SKM-1 treated with dmso at 0.1 percent for 144 hours (cell line): ENCODE measurements around the gene MICB.

Experiments used
- DNase-seq: peaks from one replicate; lab custom pipeline; 2025; ENCODE audit not compliant: unreplicated experiment; lab: John Stamatoyannopoulos, UW

MICB gene

GRCh38 chr6:31535538-31536324 is 37.8 kb downstream of the MICB start:
- no peak for DNase-seq

DNA sequence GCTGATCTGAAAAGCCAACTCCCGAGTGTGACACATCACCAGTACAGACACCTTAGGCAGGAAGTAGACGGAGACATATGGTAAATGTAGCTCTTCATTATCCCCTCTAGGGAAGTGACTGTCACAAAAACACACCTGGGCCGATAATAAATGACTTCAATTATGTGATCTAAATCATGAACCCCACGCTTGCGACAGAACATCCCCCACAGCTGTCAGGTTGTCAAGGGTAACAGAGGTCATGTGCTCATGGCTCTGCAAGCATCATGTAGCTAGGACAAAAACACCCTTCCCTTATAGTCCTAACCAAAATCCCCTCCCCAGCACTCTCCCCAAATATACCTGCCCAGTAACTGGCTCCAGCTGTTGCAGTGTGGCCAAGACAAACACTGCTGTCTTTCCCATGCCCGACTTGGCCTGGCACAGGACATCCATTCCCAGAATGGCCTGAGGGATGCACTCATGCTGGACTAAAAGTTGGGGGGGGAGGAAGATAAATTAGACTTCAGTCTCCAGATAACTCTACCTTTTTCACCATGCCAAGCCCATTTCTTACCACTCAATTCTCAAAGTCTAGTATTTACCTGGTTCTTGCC is 41.0 kb downstream of the MICB start:
- DNase-seq: no peak

- no peak for DNase-seq
Observed at GRCh38 chr6:31540640-31541039, 42.7 kb downstream of the MICB start.

DNA sequence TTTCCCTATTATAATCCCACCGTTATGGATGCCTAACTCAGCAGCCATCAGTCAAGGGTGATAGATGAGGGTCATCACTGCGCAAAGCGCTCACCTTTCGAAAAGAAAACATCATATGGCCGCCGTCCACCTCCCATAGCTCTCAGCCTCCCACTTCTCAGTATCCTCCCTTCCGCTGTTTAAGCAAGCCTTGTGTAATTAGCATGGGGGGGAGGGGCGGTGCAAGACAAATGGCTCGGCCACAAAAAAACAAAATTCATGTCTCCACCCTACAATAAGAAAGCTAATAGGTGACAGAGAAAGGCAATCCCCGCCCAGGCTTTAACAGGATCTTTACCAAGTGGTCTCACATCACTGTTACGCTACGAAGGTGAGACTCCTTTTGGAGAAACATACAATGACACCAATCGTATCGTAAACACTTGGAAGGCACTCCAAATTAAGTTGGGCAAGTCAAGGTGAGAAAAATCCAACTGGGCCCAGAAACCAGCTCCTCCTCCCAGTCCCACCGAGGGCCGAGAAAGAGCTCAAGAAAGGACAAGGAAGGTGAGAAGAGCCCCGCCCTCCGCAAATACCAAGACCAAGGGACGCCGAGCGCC is 43.2 kb downstream of the MICB start:
- peak; percentile 60 for DNase-seq

DNA sequence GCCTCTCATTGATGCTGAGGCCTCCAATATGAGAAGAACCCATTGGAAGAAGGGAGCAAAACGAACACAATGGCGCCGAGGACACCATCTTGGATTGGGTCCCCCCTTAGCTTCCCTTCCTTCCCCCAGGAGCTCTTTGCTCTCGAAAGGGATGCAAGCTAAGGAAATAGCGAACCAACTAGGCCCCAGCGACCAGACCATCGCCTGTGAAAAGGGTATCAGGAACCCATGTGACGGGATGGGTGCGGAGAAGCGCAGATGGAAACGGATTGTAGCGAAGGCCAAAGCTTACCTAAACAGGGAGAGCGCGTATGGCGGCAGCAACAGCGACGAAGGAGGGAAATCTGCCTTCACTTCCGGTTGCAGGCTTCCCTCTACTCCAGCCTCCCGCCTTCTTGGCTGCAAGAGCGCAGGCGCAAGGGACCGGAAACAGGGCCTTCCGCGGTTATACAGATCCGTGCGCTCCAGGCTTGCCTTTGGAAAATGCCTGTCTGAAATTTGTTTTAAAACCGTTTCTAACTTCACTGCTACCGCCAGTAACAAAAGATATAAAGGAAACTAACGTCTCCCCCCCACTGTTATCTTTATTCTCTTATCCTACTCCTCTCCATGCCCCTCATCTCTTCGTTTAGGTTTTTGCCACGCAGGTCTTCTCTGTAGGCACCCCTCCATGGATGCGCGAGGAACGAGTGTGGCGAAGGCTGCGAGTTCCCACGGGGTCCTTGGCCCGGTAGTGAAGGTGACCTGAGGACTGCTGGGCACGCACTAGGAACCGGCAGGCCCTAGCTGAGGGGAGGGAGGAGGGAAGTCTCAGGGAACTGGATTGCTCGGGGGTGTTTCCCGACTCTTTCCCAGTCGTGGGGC is 43.9 kb downstream of the MICB start, which contains the start of gene DDX39B:
TSS of gene DDX39B (minus strand) at position 346 of the 864 bp plus-strand sequence. CDS start 1,471 bp downstream, outside the sequence.
- DNase-seq: peak; percentile 94

DNA sequence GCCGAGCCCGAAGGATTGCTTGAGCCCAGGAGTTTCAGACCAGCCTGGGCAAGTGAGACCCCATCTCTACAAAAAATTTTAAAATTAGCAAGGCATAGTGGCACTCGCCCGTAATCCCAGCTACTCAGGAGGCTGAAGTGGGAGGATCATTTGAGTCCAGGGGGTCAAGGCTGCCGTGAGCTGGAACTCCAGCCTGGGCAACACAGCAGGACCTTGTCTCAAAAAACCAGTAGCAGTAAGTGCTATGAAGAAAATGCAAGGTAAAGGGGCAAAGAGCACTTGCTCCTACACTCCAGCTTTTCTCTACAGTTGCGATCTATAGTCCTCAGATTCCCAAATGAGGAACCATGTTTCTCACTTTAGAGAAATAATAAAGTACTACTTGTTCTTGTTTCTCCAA is 45.7 kb downstream of the MICB start:
- no peak for DNase-seq

GRCh38 chr6:31544676-31545075 is 46.7 kb downstream of the MICB start:
- DNase-seq: no peak

DNA sequence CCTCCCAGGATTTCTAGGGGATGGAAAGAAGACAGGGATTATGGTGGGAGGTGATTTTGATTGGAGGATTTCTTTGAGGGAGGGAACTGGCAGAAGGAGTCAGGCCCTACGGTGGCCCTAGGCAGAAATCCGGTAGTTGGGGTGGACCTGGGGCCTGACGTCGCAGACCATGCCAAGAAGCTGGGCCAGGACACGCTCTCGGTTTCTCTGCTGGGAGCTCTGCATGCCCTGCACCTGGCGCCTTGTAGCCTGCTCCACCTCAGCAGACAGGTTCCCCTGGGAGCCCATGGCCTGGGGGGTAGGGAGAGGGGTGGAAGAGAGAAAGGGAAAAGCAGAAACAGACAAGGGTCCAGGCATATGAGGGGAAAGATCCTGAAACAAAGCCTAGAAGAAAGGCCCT is 47.3 kb downstream of the MICB start:
- no peak for DNase-seq

DNA sequence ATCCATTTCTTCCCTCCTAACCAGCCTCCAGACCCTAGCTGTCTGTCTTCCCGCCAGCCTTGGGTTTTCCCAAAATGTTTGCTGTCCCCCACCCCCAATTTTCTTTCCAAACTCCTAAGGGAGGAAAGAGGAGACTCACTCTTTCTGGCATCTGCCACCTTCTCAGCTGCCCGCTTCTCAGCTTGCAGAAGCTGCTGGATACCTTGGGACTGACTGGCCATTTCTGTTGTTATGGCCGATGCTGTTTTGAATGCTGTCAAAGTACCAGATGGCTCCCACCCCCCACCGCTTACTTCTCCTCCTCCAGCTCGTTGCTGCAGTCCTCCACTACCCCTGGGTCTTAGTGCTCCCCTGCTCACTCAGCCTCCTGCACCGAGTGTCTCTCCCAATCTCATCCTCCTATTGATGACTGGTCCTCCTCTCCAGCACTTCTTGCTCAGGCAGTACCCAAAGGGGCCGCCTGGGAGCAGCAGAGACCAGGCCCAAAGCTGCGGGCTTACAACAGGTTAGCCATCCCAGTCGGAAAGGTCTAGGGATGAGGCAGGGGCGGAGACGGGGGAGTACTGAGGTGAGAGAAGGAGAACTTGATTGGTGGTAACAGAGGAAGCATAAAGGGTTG is 48.5 kb downstream of the MICB start, which contains the start of gene ATP6V1G2:
TSS of gene ATP6V1G2 (minus strand) at position 270 of the 619 bp plus-strand sequence. CDS start at position 221, 49 bp downstream.
- peak; percentile 77 for DNase-seq

DNA sequence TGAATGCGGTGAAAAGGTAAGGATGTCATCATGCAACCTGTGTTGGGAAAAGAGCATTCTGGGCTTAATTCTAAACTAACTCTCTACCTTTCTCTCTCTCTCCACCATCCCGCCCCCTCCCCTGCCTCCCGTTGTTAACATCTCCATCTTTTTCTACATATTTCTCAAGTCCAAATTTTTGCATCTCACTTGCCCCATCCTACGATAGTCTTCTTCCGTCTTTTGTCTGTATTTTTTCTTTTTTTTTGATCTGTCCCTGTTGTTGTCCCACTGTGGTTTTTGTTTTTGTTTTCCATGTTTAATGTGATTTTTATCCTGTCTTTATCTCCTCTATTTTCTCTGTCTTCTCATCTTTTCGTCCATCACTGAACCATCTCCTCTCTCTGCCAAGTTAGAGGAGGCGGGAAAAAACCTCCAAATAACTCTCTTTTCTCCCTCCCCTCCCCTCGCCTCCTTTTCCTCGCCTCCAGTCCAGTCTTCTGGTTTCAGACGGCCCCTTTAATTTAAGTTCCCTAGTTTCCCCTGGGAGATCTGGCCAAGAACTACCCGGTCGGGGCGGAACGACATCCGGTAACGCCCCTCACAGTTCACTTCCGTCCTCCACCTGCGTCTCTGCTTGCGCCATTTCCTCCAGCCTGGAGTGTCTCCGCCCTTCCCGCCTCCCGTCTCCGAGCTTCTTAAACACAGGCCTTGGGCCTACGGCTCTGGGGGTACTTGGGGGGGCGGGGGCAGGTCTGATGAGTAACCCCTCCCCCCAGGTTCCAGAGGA is 49.2 kb downstream of the MICB start, which contains the start of gene NFKBIL1:
TSS of gene NFKBIL1 (plus strand) at position 651 of the 769 bp plus-strand sequence. CDS start at position 738, 87 bp downstream.
- DNase-seq: peak; percentile 98

- no peak for DNase-seq
Observed at GRCh38 chr6:31547727-31548543, 50.0 kb downstream of the MICB start.

DNA sequence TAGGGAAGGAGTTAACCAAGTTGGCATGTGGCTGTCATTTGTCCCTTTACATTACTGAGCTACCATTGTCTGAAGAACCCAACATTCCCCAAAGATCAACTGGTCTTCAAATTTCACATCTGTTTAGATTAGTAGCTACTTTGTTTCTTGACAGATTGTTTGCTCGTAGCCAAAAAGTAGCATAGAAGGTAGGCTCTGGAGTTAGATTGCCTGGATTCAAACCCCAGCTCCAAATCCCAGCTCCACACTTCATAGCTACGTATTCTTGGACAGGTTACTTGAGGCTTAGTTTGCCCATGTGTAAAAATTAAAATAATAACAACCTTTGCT is 50.6 kb downstream of the MICB start:
- no peak for DNase-seq

DNA sequence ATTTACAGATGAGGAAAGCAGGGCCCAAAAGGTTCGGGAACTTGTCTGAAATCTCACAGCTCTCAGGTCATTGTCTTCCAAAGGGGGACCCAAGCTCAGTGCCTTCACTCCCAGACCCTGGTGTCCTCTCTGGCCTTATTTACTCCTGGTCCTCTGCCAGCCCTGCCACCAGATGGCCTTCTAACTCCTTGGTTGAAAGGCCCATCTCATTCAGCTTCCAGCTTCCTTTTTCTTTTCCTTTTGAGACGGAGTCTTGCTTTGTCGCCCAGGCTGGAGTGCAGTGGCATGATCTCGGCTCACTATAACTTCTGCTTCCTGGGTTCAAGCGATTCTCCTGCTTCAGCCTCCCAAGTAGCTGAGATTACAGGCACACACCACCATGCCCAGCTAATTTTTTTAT is 53.4 kb downstream of the MICB start:
- DNase-seq: peak; percentile 86

- no peak for DNase-seq
Observed at GRCh38 chr6:31556307-31556706, 58.4 kb downstream of the MICB start.

DNA sequence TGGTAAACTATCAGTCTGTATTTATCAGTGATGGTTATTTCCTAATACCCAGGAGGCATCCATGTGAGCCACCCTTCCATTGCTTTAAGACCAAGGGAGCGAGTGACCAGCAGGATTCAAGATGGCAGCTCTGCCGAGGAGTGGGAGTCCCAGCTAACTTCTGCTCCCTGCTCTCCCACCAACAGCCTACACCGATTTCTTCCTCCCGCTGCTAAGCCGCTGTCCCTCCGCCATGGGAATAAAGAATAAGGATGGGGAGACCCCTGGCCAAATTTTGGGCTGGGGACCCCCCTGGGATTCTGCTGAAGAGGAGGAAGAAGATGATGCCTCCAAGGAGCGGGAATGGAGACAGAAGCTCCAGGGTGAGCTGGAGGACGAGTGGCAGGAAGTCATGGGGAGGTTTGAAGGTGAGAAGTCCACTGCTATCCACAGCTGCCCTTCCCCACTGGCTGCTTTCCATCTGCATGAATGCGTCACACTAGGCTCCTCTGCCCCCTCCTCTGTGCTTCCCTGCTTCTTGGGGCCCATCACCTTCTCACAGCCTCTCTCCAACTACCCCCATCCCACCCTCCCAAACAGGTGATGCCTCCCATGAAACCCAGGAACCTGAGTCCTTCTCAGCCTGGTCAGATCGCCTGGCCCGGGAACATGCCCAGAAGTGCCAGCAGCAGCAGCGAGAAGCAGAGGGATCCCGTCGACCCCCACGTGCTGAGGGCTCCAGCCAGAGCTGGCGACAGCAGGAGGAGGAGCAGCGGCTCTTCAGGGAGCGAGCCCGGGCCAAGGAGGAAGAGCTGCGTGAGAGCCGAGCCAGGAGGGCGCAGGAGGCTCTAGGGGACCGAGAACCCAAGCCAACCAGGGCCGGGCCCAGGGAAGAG is 59.7 kb downstream of the MICB start:
- no peak for DNase-seq

DNA sequence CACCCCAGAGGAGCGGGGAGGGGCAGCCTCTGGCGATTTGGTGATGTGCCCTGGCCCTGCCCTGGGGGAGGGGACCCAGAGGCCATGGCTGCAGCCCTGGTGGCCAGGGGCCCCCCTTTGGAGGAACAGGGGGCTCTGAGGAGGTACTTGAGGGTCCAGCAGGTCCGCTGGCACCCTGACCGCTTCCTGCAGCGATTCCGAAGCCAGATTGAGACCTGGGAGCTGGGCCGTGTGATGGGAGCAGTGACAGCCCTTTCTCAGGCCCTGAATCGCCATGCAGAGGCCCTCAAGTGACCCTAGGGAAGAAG is 60.3 kb downstream of the MICB start:
- no peak for DNase-seq

DNA sequence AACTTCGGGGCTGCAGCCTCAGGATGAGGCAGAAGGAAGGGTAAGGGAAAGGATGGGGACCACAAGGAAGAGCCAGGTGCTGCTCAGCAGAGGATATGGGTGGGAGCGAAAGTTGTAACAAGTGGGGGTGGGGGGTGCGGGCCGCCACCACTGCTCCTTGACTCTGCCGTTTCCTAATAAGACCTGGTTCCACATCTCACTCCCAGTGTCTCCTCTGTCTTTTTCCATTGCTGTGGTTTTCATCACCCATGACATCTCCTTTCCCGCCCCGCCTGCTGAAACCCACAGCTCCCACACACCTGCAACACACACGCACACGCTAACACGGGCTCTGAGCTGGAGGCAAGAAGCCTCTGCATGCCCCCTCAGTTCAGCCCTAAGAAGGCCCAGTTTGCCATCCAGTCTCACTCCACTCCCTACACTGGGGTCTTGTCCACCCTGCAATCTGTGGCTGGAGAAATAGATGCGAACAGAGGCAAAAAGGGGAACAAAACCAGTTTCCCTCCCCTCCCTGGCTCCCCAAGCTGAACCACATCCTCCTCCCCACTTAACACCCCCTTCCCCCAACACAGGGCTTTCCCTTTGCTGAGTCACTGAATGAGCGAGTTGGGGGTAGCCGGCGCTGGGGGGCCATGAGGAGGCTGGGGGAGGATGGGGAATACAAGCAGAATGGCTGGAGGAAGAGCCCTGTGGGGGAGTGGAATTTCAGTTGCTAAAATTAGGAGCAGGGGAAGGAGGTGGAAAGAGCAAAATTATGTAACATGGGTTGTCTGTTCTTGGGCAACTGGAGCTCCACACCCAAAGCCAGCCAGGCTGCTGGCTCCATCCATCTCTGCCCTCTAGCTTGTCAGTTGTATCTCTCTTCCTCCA is 60.9 kb downstream of the MICB start:
- DNase-seq: peak; percentile 100
